ENCODE data around the gene INSC.

DNA sequence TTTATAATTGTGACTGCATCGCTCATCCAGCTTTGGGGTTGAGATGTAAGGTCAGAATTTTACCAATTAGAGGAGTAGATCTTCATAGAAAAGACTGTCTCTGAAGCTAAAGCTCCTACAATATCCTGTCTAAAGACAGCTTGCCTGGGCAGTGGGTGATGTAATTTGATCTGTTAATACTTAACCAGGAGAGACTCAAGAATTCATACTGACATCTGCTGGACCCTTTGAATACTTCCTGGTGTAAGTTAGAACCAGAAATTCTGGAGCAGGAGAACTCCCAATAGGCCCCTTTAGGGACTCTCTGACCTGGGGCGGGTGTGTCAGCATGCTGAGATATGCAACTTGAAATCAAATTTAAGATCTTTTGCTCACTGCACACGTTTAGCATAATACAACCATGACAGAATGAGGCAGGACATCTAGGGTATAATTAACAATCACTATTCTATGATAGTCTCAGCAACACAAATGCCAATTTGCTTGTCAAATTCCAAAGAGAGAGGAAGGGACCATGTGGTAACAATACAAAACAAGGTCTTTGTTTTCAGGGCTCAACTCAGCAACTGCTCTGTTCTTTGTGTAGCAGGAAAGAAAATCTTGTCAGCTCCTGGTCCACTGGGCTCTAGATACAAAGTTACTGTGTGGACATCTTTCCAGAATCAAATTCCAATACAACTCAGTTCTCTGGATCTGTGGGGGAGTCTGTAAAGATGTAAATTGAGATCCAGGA is 143.9 kb downstream of the INSC start:
- TF ChIP-seq HDAC6 (IDR thresholded peaks at IDR 0.05; ENCODE audit: low read depth, low read length) (no peak), SP4 (IDR thresholded peaks at IDR 0.05; ENCODE audit: low read length) (no peak), SP1 (IDR thresholded peaks at IDR 0.05; ENCODE audit: low read depth, low read length) (no peak), EP300 (IDR thresholded peaks at IDR 0.05; ENCODE audit: borderline replicate concordance in 1 of 2, low read depth in 2 of 2, low read length in 2 of 2) (no peak)
- TF ChIP-seq, protein P1, sequence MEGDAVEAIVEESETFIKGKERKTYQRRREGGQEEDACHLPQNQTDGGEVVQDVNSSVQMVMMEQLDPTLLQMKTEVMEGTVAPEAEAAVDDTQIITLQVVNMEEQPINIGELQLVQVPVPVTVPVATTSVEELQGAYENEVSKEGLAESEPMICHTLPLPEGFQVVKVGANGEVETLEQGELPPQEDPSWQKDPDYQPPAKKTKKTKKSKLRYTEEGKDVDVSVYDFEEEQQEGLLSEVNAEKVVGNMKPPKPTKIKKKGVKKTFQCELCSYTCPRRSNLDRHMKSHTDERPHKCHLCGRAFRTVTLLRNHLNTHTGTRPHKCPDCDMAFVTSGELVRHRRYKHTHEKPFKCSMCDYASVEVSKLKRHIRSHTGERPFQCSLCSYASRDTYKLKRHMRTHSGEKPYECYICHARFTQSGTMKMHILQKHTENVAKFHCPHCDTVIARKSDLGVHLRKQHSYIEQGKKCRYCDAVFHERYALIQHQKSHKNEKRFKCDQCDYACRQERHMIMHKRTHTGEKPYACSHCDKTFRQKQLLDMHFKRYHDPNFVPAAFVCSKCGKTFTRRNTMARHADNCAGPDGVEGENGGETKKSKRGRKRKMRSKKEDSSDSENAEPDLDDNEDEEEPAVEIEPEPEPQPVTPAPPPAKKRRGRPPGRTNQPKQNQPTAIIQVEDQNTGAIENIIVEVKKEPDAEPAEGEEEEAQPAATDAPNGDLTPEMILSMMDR (IDR thresholded peaks at IDR 0.05; ENCODE audit: control extremely low read depth in 1 of 3, insufficient read depth in 1 of 3, low read depth in 1 of 3, low read length in 3 of 3) = peak in 1 of 3 experiments; percentile 3; a peak in 1 of 4 replicates
